WTC11 (cell line): ENCODE data around the gene GIPC1.
"Not testable (repeated sequence)": the region's sequence is repeated elsewhere in the genome, so short reads cannot be mapped to it uniquely, and the experiment has no call there.

Source experiments
- CREB1 ChIP-seq: sonication (generic); formaldehyde crosslinking; IDR thresholded peaks from 2 replicates; pipeline ENCODE4 v1.8.0; 2023; ENCODE audit warnings: mild to moderate bottlenecking, missing genetic modification reagents
- E2F1 ChIP-seq: sonication (generic); formaldehyde crosslinking; IDR thresholded peaks from 2 replicates; pipeline ENCODE4 v1.8.0; 2022; ENCODE audit warnings: mild to moderate bottlenecking, missing genetic modification reagents
- HMGXB4 ChIP-seq: sonication (generic); formaldehyde crosslinking; IDR thresholded peaks from 2 replicates; pipeline ENCODE4 v1.8.1; 2023; ENCODE audit warnings: mild to moderate bottlenecking, moderate library complexity, missing genetic modification reagents
- KAT7 ChIP-seq: sonication (generic); formaldehyde crosslinking; IDR thresholded peaks from 2 replicates; pipeline ENCODE4 v1.8.1; 2023; ENCODE audit warnings: missing genetic modification reagents, mild to moderate bottlenecking, borderline replicate concordance
- NFYB ChIP-seq: sonication (generic); formaldehyde crosslinking; conservative IDR thresholded peaks from 2 replicates; pipeline ENCODE4 v1.8.0; 2022; ENCODE audit warnings: low read depth, missing genetic modification reagents
- SMAD4 ChIP-seq: sonication (generic); formaldehyde crosslinking; IDR thresholded peaks from 2 replicates; pipeline ENCODE4 v1.8.0; 2022; ENCODE audit warnings: mild to moderate bottlenecking, missing genetic modification reagents
- ZBTB21 ChIP-seq: sonication (generic); formaldehyde crosslinking; IDR thresholded peaks from 2 replicates; pipeline ENCODE4 v1.8.1; 2023; ENCODE audit warnings: mild to moderate bottlenecking, missing genetic modification reagents, borderline replicate concordance
- TF ChIP-seq, protein P1 (sequence below): sonication (generic); formaldehyde crosslinking; conservative IDR thresholded peaks from 2 replicates; pipeline ENCODE4 v1.8.1; 2022; ENCODE audit warnings: mild to moderate bottlenecking, missing genetic modification reagents
- TF ChIP-seq, protein P2 (sequence below): fragments of 200-600 bp; IDR thresholded peaks from 2 replicates; pipeline ENCODE4 v1.8.0; 2022; ENCODE audit warnings: antibody characterized with exemption
- TF ChIP-seq, protein P3 (sequence below): sonication (generic); formaldehyde crosslinking; IDR thresholded peaks from 2 replicates; pipeline ENCODE4 v1.8.1; 2022; ENCODE audit warnings: low read depth, mild to moderate bottlenecking, moderate library complexity, missing genetic modification reagents, borderline replicate concordance

DNA sequence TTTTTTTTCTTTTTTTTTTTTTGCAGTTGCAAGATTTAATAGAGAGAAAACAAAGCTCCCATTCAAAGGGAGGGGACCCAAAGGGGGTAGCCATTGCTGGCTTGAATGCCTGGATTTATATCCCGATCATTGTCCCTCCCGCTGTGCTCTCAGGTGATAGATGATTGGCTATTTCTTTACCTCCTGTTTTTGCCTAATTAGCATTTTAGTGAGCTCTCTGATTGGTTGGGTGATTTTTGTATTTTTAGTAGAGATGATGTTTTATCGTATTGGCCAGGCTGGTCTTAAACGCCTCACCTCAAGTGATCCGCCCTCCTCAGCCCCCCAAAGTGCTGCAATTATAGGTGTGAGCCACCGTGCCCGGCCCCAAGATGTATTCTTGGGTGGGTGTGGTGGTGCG lies 8.6 kb upstream of the GIPC1 start:
- TF ChIP-seq, protein P1, sequence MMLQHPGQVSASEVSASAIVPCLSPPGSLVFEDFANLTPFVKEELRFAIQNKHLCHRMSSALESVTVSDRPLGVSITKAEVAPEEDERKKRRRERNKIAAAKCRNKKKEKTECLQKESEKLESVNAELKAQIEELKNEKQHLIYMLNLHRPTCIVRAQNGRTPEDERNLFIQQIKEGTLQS, result not testable (repeated sequence)
- not testable (repeated sequence) for TF ChIP-seq KAT7 (CRISPR knock-in tag); HMGXB4 (CRISPR knock-in tag); ZBTB21 (CRISPR knock-in tag); CREB1; NFYB (CRISPR knock-in tag); SMAD4; E2F1 (CRISPR knock-in tag)
- TF ChIP-seq, protein P2, sequence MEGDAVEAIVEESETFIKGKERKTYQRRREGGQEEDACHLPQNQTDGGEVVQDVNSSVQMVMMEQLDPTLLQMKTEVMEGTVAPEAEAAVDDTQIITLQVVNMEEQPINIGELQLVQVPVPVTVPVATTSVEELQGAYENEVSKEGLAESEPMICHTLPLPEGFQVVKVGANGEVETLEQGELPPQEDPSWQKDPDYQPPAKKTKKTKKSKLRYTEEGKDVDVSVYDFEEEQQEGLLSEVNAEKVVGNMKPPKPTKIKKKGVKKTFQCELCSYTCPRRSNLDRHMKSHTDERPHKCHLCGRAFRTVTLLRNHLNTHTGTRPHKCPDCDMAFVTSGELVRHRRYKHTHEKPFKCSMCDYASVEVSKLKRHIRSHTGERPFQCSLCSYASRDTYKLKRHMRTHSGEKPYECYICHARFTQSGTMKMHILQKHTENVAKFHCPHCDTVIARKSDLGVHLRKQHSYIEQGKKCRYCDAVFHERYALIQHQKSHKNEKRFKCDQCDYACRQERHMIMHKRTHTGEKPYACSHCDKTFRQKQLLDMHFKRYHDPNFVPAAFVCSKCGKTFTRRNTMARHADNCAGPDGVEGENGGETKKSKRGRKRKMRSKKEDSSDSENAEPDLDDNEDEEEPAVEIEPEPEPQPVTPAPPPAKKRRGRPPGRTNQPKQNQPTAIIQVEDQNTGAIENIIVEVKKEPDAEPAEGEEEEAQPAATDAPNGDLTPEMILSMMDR, result not testable (repeated sequence)
- TF ChIP-seq, protein P3, sequence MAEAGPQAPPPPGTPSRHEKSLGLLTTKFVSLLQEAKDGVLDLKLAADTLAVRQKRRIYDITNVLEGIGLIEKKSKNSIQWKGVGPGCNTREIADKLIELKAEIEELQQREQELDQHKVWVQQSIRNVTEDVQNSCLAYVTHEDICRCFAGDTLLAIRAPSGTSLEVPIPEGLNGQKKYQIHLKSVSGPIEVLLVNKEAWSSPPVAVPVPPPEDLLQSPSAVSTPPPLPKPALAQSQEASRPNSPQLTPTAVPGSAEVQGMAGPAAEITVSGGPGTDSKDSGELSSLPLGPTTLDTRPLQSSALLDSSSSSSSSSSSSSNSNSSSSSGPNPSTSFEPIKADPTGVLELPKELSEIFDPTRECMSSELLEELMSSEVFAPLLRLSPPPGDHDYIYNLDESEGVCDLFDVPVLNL, result not testable (repeated sequence)
